Measurements from ENCODE around the gene LYL1. TPM values are rescaled to one million over a fixed set of nuclear protein-coding genes. Genes with fewer than 3 reads are reported as not detected.

LYL1 gene
- total RNA-seq, 1 donor from 2014 or later, result 0.88 TPM

- H3K27ac Mint-ChIP-seq, result no peak overlapping the region
- Histone ChIP-seq H3K27me3 (no peaks in the 10 kb centered on the region), H4K20me1 (ENCODE audit: low read depth) (peaks cover 49% of the 10 kb centered on the region), H3K4me3 (no peak overlapping the region), H2AFZ (replicated peaks) (no peak overlapping the region), H3K27ac (peak overlapping the region; percentile 37), H3K4me2 (no peak overlapping the region), H3F3A (ENCODE audit: low read depth) (peaks cover 6% of the 10 kb centered on the region), H3K4me1 (no peaks in the 10 kb centered on the region), H3K36me3 (no peaks in the 10 kb centered on the region), H3K79me2 (ENCODE audit: low read depth) (peaks cover 18% of the 10 kb centered on the region), H3K9me3 (ENCODE audit: low read depth) (no peaks in the 10 kb centered on the region), H3K9ac (no peak overlapping the region)
- H3K9me3 Mint-ChIP-seq, result no peaks in the 10 kb centered on the region
- no peak for TF ChIP-seq CTCF (IDR thresholded peaks at IDR 0.05)
- TF ChIP-seq EZH2 (IDR thresholded peaks at IDR 0.05), result no peak
- no peak for TF ChIP-seq EZH2phosphoT487 (IDR thresholded peaks at IDR 0.05)
- no peaks in the 10 kb centered on the region for H3K4me1 Mint-ChIP-seq
- peaks cover 5% of the 10 kb centered on the region for H3K27me3 Mint-ChIP-seq (ENCODE audit: insufficient read depth, low read depth)
- DNase-seq (ENCODE audit: low spot score), result no peak
- no peak overlapping the region for H3K4me3 Mint-ChIP-seq
- peaks cover 9% of the 10 kb centered on the region for H3K36me3 Mint-ChIP-seq
Observed at GRCh38 chr19:13138171-13138915, 35.7 kb upstream of the LYL1 start.

- Mint-ChIP-seq H3K27me3 (ENCODE audit: insufficient read depth, low read depth) (peaks cover 5% of the 10 kb centered on the region), H3K4me3 (no peak overlapping the region), H3K9me3 (no peaks in the 10 kb centered on the region), H3K36me3 (peaks cover 9% of the 10 kb centered on the region), H3K4me1 (no peaks in the 10 kb centered on the region), H3K27ac (no peak overlapping the region)
- Histone ChIP-seq H3F3A (ENCODE audit: low read depth) (no peaks in the 10 kb centered on the region), H3K4me3 (no peak overlapping the region), H3K27me3 (no peaks in the 10 kb centered on the region), H3K36me3 (no peaks in the 10 kb centered on the region), H4K20me1 (ENCODE audit: low read depth) (peaks cover 59% of the 10 kb centered on the region), H3K27ac (no peak overlapping the region), H3K4me1 (no peaks in the 10 kb centered on the region), H3K9ac (no peak overlapping the region), H3K79me2 (ENCODE audit: low read depth) (peaks cover 28% of the 10 kb centered on the region), H3K4me2 (no peak overlapping the region), H3K9me3 (ENCODE audit: low read depth) (no peaks in the 10 kb centered on the region), H2AFZ (replicated peaks) (no peak overlapping the region)
- DNase-seq (ENCODE audit: low spot score), result no peak
- no peak for TF ChIP-seq EZH2 (IDR thresholded peaks at IDR 0.05)
- no peak for TF ChIP-seq EZH2phosphoT487 (IDR thresholded peaks at IDR 0.05)
- no peak for TF ChIP-seq CTCF (IDR thresholded peaks at IDR 0.05)
Observed at GRCh38 chr19:13137290-13137794, 34.7 kb upstream of the LYL1 start.

- H3K79me2 ChIP-seq (ENCODE audit: low read depth), result peaks cover 48% of the 10 kb centered on the region
Observed at GRCh38 chr19:13135068-13136062, 32.7 kb upstream of the LYL1 start.

More at GRCh38 chr19:13135068-13136062, 32.7 kb upstream of the LYL1 start:
- H3K27me3 Mint-ChIP-seq (ENCODE audit: insufficient read depth, low read depth), result peaks cover 5% of the 10 kb centered on the region
- Histone ChIP-seq H3F3A (ENCODE audit: low read depth) (no peaks in the 10 kb centered on the region), H3K9ac (no peak overlapping the region), H3K36me3 (no peaks in the 10 kb centered on the region), H3K27ac (no peak overlapping the region), H4K20me1 (ENCODE audit: low read depth) (peaks cover 79% of the 10 kb centered on the region), H3K4me2 (no peak overlapping the region), H3K9me3 (ENCODE audit: low read depth) (no peaks in the 10 kb centered on the region), H3K27me3 (no peaks in the 10 kb centered on the region), H2AFZ (replicated peaks) (no peak overlapping the region), H3K4me3 (no peak overlapping the region), H3K4me1 (no peaks in the 10 kb centered on the region)
- no peak overlapping the region for H3K27ac Mint-ChIP-seq
- H3K4me3 Mint-ChIP-seq, result no peak overlapping the region
- no peak for TF ChIP-seq EZH2 (IDR thresholded peaks at IDR 0.05)
- TF ChIP-seq CTCF (IDR thresholded peaks at IDR 0.05), result no peak
- TF ChIP-seq EZH2phosphoT487 (IDR thresholded peaks at IDR 0.05), result no peak
- DNase-seq (ENCODE audit: low spot score), result no peak
- H3K36me3 Mint-ChIP-seq, result peaks cover 9% of the 10 kb centered on the region
- H3K4me1 Mint-ChIP-seq, result no peaks in the 10 kb centered on the region
- H3K9me3 Mint-ChIP-seq, result no peaks in the 10 kb centered on the region
